SK-N-SH (cell line): ENCODE results near the gene DGCR2.
A peak's percentile ranks its signal among the peaks of the same experiment; 100 is the strongest.

Experiments
- CHD2 ChIP-seq: fragments of 150-350 bp; IDR thresholded peaks from 2 replicates; pipeline ENCODE4 v1.6.1; 2018; ENCODE audit warnings: low read length; ENCODE audit not compliant: partially characterized antibody
- CTCF ChIP-seq: fragments of 200-600 bp; sonication (generic); IDR thresholded peaks from 2 replicates; pipeline ENCODE4 v1.6.1; 2017; ENCODE audit warnings: antibody characterized with exemption, mild to moderate bottlenecking, moderate library complexity
- EP300 ChIP-seq, 2 experiments: IDR thresholded peaks; 2 replicates each; pipeline versions ENCODE4 v1.4.0 to v1.6.1; 2012; ENCODE audit warnings: borderline replicate concordance in 1 of 2, low read depth in 1 of 2, low read length in 1 of 2
- EZH2phosphoT487 ChIP-seq: fragments of 200-600 bp; sonication (generic); IDR thresholded peaks from 2 replicates; pipeline ENCODE4 v1.6.1; 2017; ENCODE audit warnings: low read depth, mixed run types, mild to moderate bottlenecking, antibody characterized with exemption, moderate library complexity, borderline replicate concordance
- MAX ChIP-seq: IDR thresholded peaks from 2 replicates; pipeline ENCODE4 v1.4.0; 2012; ENCODE audit warnings: low read depth
- POLR2AphosphoS5 ChIP-seq: IDR thresholded peaks from 2 replicates; pipeline ENCODE4 v1.6.1; 2012; ENCODE audit warnings: low read depth, low read length
- RAD21 ChIP-seq: IDR thresholded peaks from 2 replicates; pipeline ENCODE4 v1.6.1; 2012; ENCODE audit warnings: mild to moderate bottlenecking, low read length
- REST ChIP-seq: IDR thresholded peaks from 2 replicates; pipeline ENCODE4 v1.6.1; 2012; ENCODE audit warnings: mild to moderate bottlenecking, low read depth, low read length, moderate library complexity
- SMC3 ChIP-seq: IDR thresholded peaks from 2 replicates; pipeline ENCODE4 v1.6.1; 2012; ENCODE audit warnings: low read depth, low read length, improper control_type of control experiment
- USF2 ChIP-seq: fragments of 150-350 bp; IDR thresholded peaks from 2 replicates; pipeline ENCODE4 v1.6.1; 2017; ENCODE audit warnings: antibody characterized with exemption, low read length, low read depth, borderline replicate concordance

GRCh38 chr22:19085233-19085718, 36.9 kb downstream of the DGCR2 start:
- no peak for TF ChIP-seq USF2
- TF ChIP-seq EZH2phosphoT487: no peak
- TF ChIP-seq CTCF: peak; percentile 60
- peak; percentile 64 for TF ChIP-seq RAD21
- no peak for TF ChIP-seq EP300 (IDR thresholded peaks at IDR 0.05; ENCODE audit: borderline replicate concordance in 1 of 2, low read depth in 1 of 2, low read length in 1 of 2)
- TF ChIP-seq MAX: no peak
- TF ChIP-seq CHD2: no peak
- TF ChIP-seq SMC3: no peak; the same call in 1 of the 2 replicates
- TF ChIP-seq REST: no peak
- TF ChIP-seq POLR2AphosphoS5: no peak
